OCI-LY7 (cell line): ENCODE measurements around the gene EVX1. TPM values are rescaled to one million over a fixed set of nuclear protein-coding genes. Genes with fewer than 3 reads are reported as not detected.

Experiments
- BruUV-seq: library from RNA; stranded (reverse); fragments of 400-500 nt; replicated peaks from 2 replicates; lab custom pipeline; 2021; lab: Mats Ljungman, UMichigan
- CTCF ChIA-PET: fragments of 300-600 bp; sonication (Branson Sonifier 250); formaldehyde crosslinking; loops from one replicate; lab custom pipeline; 2022; ENCODE audit warnings: antibody characterized with exemption; ENCODE audit not compliant: unreplicated experiment; lab: Charles Lee
- POLR2A ChIA-PET: fragments of 300-600 bp; sonication (Branson Sonifier 250); formaldehyde crosslinking; loops from one replicate; lab custom pipeline; 2022; ENCODE audit warnings: antibody characterized with exemption; lab: Charles Lee
- DNase-seq: peaks from one replicate; pipeline ENCODE4 v3.0.0-alpha.2; 2015; ENCODE audit warnings: low spot score
- H2AFZ ChIP-seq: fragments of 200-600 bp; sonication (generic), shearing (Covaris generic); 2 replicates; pipeline ENCODE4 v1.6.1; 2014; ENCODE audit warnings: mild to moderate bottlenecking, antibody characterized with exemption, low read length, moderate library complexity
- H3K27ac ChIP-seq: fragments of 200-600 bp; sonication (generic); 2 replicates; pipeline ENCODE4 v1.5.1; 2014; ENCODE audit warnings: mixed run types, low read depth, mild to moderate bottlenecking, moderate library complexity, low read length, inconsistent platforms; ENCODE audit not compliant: poor library complexity, severe bottlenecking
- H3K36me3 ChIP-seq: fragments of 200-600 bp; sonication (generic); 2 replicates; pipeline ENCODE4 v1.6.1; 2014; ENCODE audit warnings: mild to moderate bottlenecking, antibody characterized with exemption, low read length, moderate library complexity, mixed read lengths; ENCODE audit not compliant: insufficient read depth
- H3K4me1 ChIP-seq: fragments of 200-600 bp; sonication (generic); 2 replicates; pipeline ENCODE4 v1.5.1; 2014; ENCODE audit warnings: mild to moderate bottlenecking, low read length; ENCODE audit not compliant: insufficient read depth, poor library complexity, severe bottlenecking
- H3K4me2 ChIP-seq: fragments of 200-600 bp; sonication (generic); 2 replicates; pipeline ENCODE4 v1.6.1; 2014; ENCODE audit warnings: mild to moderate bottlenecking, low read length
- H3K4me3 ChIP-seq: fragments of 200-600 bp; sonication (generic); 2 replicates; pipeline ENCODE4 v1.5.1; 2014; ENCODE audit warnings: mild to moderate bottlenecking, low read depth, low read length; ENCODE audit not compliant: poor library complexity, severe bottlenecking
- H3K79me2 ChIP-seq: fragments of 200-600 bp; sonication (generic); 2 replicates; pipeline ENCODE4 v1.6.1; 2016; ENCODE audit warnings: low read depth, mild to moderate bottlenecking, low read length, moderate library complexity, mixed read lengths; ENCODE audit not compliant: insufficient read depth
- H3K9me2 ChIP-seq: fragments of 200-600 bp; sonication (generic); 2 replicates; pipeline ENCODE4 v1.6.1; 2016; ENCODE audit warnings: mild to moderate bottlenecking, low read length, mixed read lengths; ENCODE audit not compliant: insufficient read depth
- H3K9me3 ChIP-seq: fragments of 200-600 bp; sonication (generic); 2 replicates; pipeline ENCODE4 v1.6.1; 2014; ENCODE audit warnings: mild to moderate bottlenecking, mixed run types, low read length, mixed read lengths
- H4K20me1 ChIP-seq: fragments of 200-600 bp; sonication (generic); 2 replicates; pipeline ENCODE4 v1.6.1; 2014; ENCODE audit warnings: mild to moderate bottlenecking, antibody characterized with exemption, low read length, moderate library complexity, mixed read lengths; ENCODE audit not compliant: insufficient read depth
- CTCF ChIP-seq: fragments of 200-600 bp; sonication (generic); conservative IDR thresholded peaks from 2 replicates; pipeline ENCODE4 v1.5.1; 2014; ENCODE audit warnings: mild to moderate bottlenecking, antibody characterized with exemption, low read length, moderate library complexity, mixed read lengths
- EZH2phosphoT487 ChIP-seq: fragments of 200-600 bp; sonication (generic); IDR thresholded peaks from 2 replicates; pipeline ENCODE4 v1.6.1; 2018; ENCODE audit warnings: low read depth, borderline replicate concordance, mild to moderate bottlenecking, mixed run types, antibody characterized with exemption, low read length, moderate library complexity, mixed read lengths
- intact Hi-C: fragments of 100-400 bp; cut with micrococcal nuclease; formaldehyde crosslinking; loops from one replicate; pipeline ENCODE4 v1.10.0; 2022; ENCODE audit not compliant: unreplicated experiment
- total RNA-seq, 2 experiments: library from RNA; depleted of rRNA in 1 of 2; stranded (reverse); fragments of >200 nt in 1 of 2; shearing (Covaris generic) in 1 of 2; gene quantifications; 2 replicates each; pipeline ENCODE4 v1.2.3, GENCODE V29; 2014 to 2022

The EVX1 gene
- total RNA-seq, 2 experiments from 2014 or later: not detected

- Histone ChIP-seq H4K20me1 (no peaks in the 10 kb centered on the region), H3K27ac (no peak overlapping the region), H3K9me3 (no peaks in the 10 kb centered on the region), H2AFZ (no peak overlapping the region), H3K36me3 (no peaks in the 10 kb centered on the region), H3K4me1 (no peaks in the 10 kb centered on the region), H3K79me2 (no peaks in the 10 kb centered on the region), H3K4me3 (no peak overlapping the region), H3K4me2 (no peak overlapping the region), H3K9me2 (no peaks in the 10 kb centered on the region)
- ChIA-PET CTCF (no interaction called here), POLR2A (no interaction called here)
- intact Hi-C loops: no loop called here
- TF ChIP-seq CTCF: no peak
- TF ChIP-seq EZH2phosphoT487: no peak
- BruUV-seq: no TSS peak
- DNase-seq: no peak
These were observed 950 bp downstream of the EVX1 start for GRCh38 chr7:27243340-27244163.

- no peaks in the 10 kb centered on the region for H3K36me3 ChIP-seq
- no peak overlapping the region for H2AFZ ChIP-seq
- no peak overlapping the region for H3K27ac ChIP-seq
- no peaks in the 10 kb centered on the region for H3K9me3 ChIP-seq
- TF ChIP-seq CTCF (no peak), EZH2phosphoT487 (no peak)
- no peak overlapping the region for H3K4me3 ChIP-seq
- H4K20me1 ChIP-seq: no peaks in the 10 kb centered on the region
- H3K4me1 ChIP-seq: no peaks in the 10 kb centered on the region
- no peak overlapping the region for H3K4me2 ChIP-seq
- intact Hi-C loops: no loop called here
- BruUV-seq: no TSS peak
- DNase-seq: no peak
- CTCF ChIA-PET: no interaction called here
- POLR2A ChIA-PET: no interaction called here
- no peaks in the 10 kb centered on the region for H3K9me2 ChIP-seq
- H3K79me2 ChIP-seq: no peaks in the 10 kb centered on the region
These were observed 2.0 kb downstream of the EVX1 start for GRCh38 chr7:27244488-27245123.
